ENCODE data around the gene RNF144B.

DNA sequence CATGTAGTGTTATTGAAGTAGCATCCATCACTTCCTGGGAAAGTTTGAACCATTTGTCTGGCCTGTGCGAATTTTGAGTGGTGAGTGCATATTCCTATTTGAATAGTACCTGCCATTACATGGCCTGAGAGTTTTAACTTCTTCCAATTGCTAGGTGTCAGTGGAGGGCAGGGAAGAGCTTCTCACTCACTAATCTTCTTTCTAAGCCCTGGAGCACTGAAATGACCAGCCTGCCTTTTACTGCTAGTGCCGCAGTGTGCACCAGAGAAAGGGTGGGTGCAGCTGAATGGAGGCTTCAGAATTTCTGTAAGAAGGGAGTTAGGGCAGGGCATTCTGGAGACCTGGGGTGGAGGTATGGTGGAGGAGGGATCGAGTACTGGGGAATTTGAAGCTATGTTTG, 45.5 kb downstream of the RNF144B start:
- no peak for TF ChIP-seq POLR2A (IDR thresholded peaks at IDR 0.05; ENCODE audit: low read depth, low read length)
- no peak for TF ChIP-seq GATAD2B (conservative IDR thresholded peaks at IDR 0.05; ENCODE audit: low read depth)
- TF ChIP-seq CTCF (IDR thresholded peaks at IDR 0.05 in 2 of 3, conservative IDR thresholded peaks at IDR 0.05 in 1 of 3; ENCODE audit: control insufficient read depth in 2 of 3, extremely low read depth in 1 of 3, insufficient read depth in 1 of 3, low read depth in 3 of 3, low read length in 3 of 3) = no peak
- no peak for TF ChIP-seq ZNF24 (IDR thresholded peaks at IDR 0.05)
- no peak for TF ChIP-seq CREB1 (IDR thresholded peaks at IDR 0.05; ENCODE audit: low read depth)
- TF ChIP-seq, protein P1, sequence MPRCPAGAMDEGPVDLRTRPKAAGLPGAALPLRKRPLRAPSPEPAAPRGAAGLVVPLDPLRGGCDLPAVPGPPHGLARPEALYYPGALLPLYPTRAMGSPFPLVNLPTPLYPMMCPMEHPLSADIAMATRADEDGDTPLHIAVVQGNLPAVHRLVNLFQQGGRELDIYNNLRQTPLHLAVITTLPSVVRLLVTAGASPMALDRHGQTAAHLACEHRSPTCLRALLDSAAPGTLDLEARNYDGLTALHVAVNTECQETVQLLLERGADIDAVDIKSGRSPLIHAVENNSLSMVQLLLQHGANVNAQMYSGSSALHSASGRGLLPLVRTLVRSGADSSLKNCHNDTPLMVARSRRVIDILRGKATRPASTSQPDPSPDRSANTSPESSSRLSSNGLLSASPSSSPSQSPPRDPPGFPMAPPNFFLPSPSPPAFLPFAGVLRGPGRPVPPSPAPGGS (IDR thresholded peaks at IDR 0.05; ENCODE audit: borderline replicate concordance, insufficient read depth, low read depth, low read length, poor library complexity, severe bottlenecking) = no peak
- TF ChIP-seq SRF (IDR thresholded peaks at IDR 0.05; ENCODE audit: low read depth in 2 of 2, low read length in 2 of 2) = no peak
- TF ChIP-seq CHD2 (IDR thresholded peaks at IDR 0.05; ENCODE audit: borderline replicate concordance, low read depth, low read length) = no peak
- no peak for TF ChIP-seq ATF2 (IDR thresholded peaks at IDR 0.05; ENCODE audit: low read length)
- no peak for TF ChIP-seq ZBTB33 (IDR thresholded peaks at IDR 0.05)
